K562 (cell line): ENCODE measurements around the gene NEUROD2. TPM values are rescaled to one million over a fixed set of nuclear protein-coding genes. Genes with fewer than 3 reads are reported as not detected.

Experiments
- ATAC-seq: fragments of 200-7000 bp; cut with Tn5 transposase; 3 replicates; pipeline ENCODE4 v1.9.1; 2020; ENCODE audit warnings: moderate library complexity
- BruUV-seq: library from RNA; stranded (reverse); fragments of 400-500 nt; replicated peaks from 2 replicates; lab custom pipeline; 2021; lab: Mats Ljungman, UMichigan
- CTCF ChIA-PET: fragments of 300-600 bp; formaldehyde crosslinking; extraction: SDS; loops from one replicate; lab custom pipeline; 2021; ENCODE audit warnings: low intra/inter-chr PET ratio; lab: Yijun Ruan, JAX
- POLR2A ChIA-PET: fragments of 300-600, 350-650 bp; sonication (Branson Sonifier 250); formaldehyde crosslinking; extraction: SDS; loops from one replicate; lab custom pipeline; 2021; ENCODE audit warnings: antibody characterized with exemption, inconsistent platforms; lab: Yijun Ruan, JAX
- DNase-seq, 4 experiments: peaks; one replicate each; pipeline versions ENCODE4 v3.0.0 to v3.0.0-alpha.2; 2011 to 2018; ENCODE audit warnings: low spot score in 3 of 4, mixed read lengths in 3 of 4; ENCODE audit errors: extremely low read depth in 1 of 4
- FAIRE-seq: peaks from 2 replicates; lab custom pipeline; 2011; peaks lifted over from hg19 to GRCh38; lab: Jason Lieb, UNC
- H2AFZ ChIP-seq: 2 replicates; pipeline ENCODE4 v1.6.0; 2011; ENCODE audit warnings: low read depth, low read length, control low read depth, inconsistent platforms
- H3K27ac ChIP-seq: fragments of 200-600 bp; 3 replicates; pipeline ENCODE4 v1.8.0; 2011; ENCODE audit warnings: low read depth, mild to moderate bottlenecking, control low read depth, inconsistent platforms, low read length, moderate library complexity, mixed read lengths; ENCODE audit errors: extremely low read depth
- H3K27me3 ChIP-seq, 2 experiments: fragments of 300-600 bp in 1 of 2; 2 replicates in 1 of 2; 3 replicates in 1 of 2; pipeline versions ENCODE4 v1.6.0 to v1.8.0; 2011; ENCODE audit warnings: inconsistent platforms in 2 of 2, low read length in 2 of 2, mild to moderate bottlenecking in 1 of 2, mixed read lengths in 1 of 2, moderate library complexity in 1 of 2; ENCODE audit not compliant: control insufficient read depth in 2 of 2, insufficient read depth in 2 of 2
- H3K36me3 ChIP-seq: fragments of 300-600 bp; 3 replicates; pipeline ENCODE4 v1.8.0; 2011; ENCODE audit warnings: mild to moderate bottlenecking, low read length, inconsistent platforms; ENCODE audit not compliant: control insufficient read depth, insufficient read depth
- H3K4me1 ChIP-seq, 2 experiments: fragments of 200-600 bp in 1 of 2; replicated peaks in 1 of 2; 2 replicates in 1 of 2; 3 replicates in 1 of 2; pipeline versions ENCODE4 v1.5.1 to v1.8.0; 2011; ENCODE audit warnings: inconsistent platforms in 2 of 2, low read length in 2 of 2, mild to moderate bottlenecking in 1 of 2, mixed read lengths in 1 of 2, moderate library complexity in 1 of 2; ENCODE audit not compliant: control insufficient read depth in 2 of 2, insufficient read depth in 2 of 2
- H3K4me2 ChIP-seq: 2 replicates; pipeline ENCODE4 v1.6.1; 2011; ENCODE audit warnings: low read length, control low read depth, inconsistent platforms, mixed read lengths; ENCODE audit not compliant: insufficient read depth
- H3K4me3 ChIP-seq: fragments of 200-600 bp; sonication (generic), shearing (Covaris generic); 2 replicates; pipeline ENCODE4 v1.5.1; 2016; ENCODE audit warnings: control low read depth, inconsistent platforms
- H3K79me2 ChIP-seq: fragments of 200-600 bp; 3 replicates; pipeline ENCODE4 v1.8.0; 2011; ENCODE audit warnings: low read length, inconsistent platforms; ENCODE audit not compliant: control insufficient read depth, insufficient read depth
- H3K9ac ChIP-seq, 2 experiments: 2 replicates each; pipeline versions ENCODE4 v1.6.0 to v1.6.1; 2011; ENCODE audit warnings: low read depth in 2 of 2, low read length in 2 of 2, control low read depth in 1 of 2, inconsistent platforms in 1 of 2, mild to moderate bottlenecking in 1 of 2, mixed read lengths in 1 of 2; ENCODE audit not compliant: insufficient read depth in 1 of 2
- H3K9me1 ChIP-seq: one replicate; pipeline ENCODE4 v1.6.0; 2011; ENCODE audit warnings: inconsistent platforms, mild to moderate bottlenecking, low read length, moderate library complexity; ENCODE audit not compliant: control insufficient read depth, insufficient read depth
- H3K9me3 ChIP-seq: replicated peaks from 2 replicates; pipeline ENCODE4 v1.5.1; 2011; ENCODE audit warnings: low read depth, low read length, inconsistent platforms; ENCODE audit not compliant: control insufficient read depth, insufficient read depth
- H4K20me1 ChIP-seq: replicated peaks from 2 replicates; pipeline ENCODE4 v1.6.1; 2011; ENCODE audit warnings: low read length, inconsistent platforms, mixed read lengths; ENCODE audit not compliant: control insufficient read depth, insufficient read depth
- BRD9 ChIP-seq: fragments of 450-650 bp; IDR thresholded peaks from 2 replicates; pipeline ENCODE4 v1.6.1; 2018; ENCODE audit warnings: low read depth; ENCODE audit not compliant: partially characterized antibody
- CEBPG ChIP-seq, 3 experiments: fragments of 200-800 bp in 1 of 3; sonication (Bioruptor generic) in 1 of 3; sonication (generic) in 1 of 3; formaldehyde crosslinking in 1 of 3; IDR thresholded peaks in 2 of 3; conservative IDR thresholded peaks in 1 of 3; 2 replicates each; pipeline versions ENCODE4 v1.6.1 to v1.8.0; 2016 to 2022; ENCODE audit warnings: missing compliant biosample characterization in 2 of 3, missing genetic modification characterization in 2 of 3, mild to moderate bottlenecking in 1 of 3, missing genetic modification reagents in 1 of 3
- EP300 ChIP-seq: IDR thresholded peaks from 2 replicates; pipeline ENCODE4 v1.6.1; 2012; ENCODE audit warnings: low read length, improper control_type of control experiment
- ERF ChIP-seq: fragments of 450-650 bp; formaldehyde crosslinking; IDR thresholded peaks from 2 replicates; pipeline ENCODE4 v1.4.0; 2020; ENCODE audit warnings: mild to moderate bottlenecking, mixed read lengths
- FOXO4 ChIP-seq: fragments of 450-650 bp; formaldehyde crosslinking; IDR thresholded peaks from 2 replicates; pipeline ENCODE4 v1.4.0; 2020; ENCODE audit warnings: mild to moderate bottlenecking, moderate library complexity
- HCFC1 ChIP-seq: IDR thresholded peaks from 2 replicates; pipeline ENCODE4 v1.6.1; 2012; ENCODE audit warnings: low read depth, low read length, improper control_type of control experiment
- HDAC6 ChIP-seq: IDR thresholded peaks from 2 replicates; pipeline ENCODE4 v1.6.1; 2012; ENCODE audit warnings: low read depth, mild to moderate bottlenecking, control low read depth, inconsistent platforms, low read length, moderate library complexity
- JUNB ChIP-seq: fragments of 450-650 bp; formaldehyde crosslinking; conservative IDR thresholded peaks from 2 replicates; pipeline ENCODE4 v1.4.0; 2020; ENCODE audit warnings: mild to moderate bottlenecking
- KAT2B ChIP-seq: IDR thresholded peaks from one replicate; pipeline ENCODE4 v1.6.1; 2012; ENCODE audit warnings: low read depth, mild to moderate bottlenecking, control low read depth, inconsistent platforms, low read length, moderate library complexity
- MAFG ChIP-seq: fragments of 450-650 bp; conservative IDR thresholded peaks from 2 replicates; pipeline ENCODE4 v1.6.1; 2016; ENCODE audit warnings: missing genetic modification characterization, missing compliant biosample characterization
- MAFK ChIP-seq: IDR thresholded peaks from 2 replicates; pipeline ENCODE4 v1.6.1; 2011; ENCODE audit warnings: low read length, improper control_type of control experiment
- PPARD ChIP-seq: fragments of 250-450 bp; sonication (Bioruptor Pico); IDR thresholded peaks from 2 replicates; pipeline ENCODE4 v1.8.0; 2022; ENCODE audit warnings: inconsistent platforms, mild to moderate bottlenecking, moderate library complexity
- RNF2 ChIP-seq: sonication (generic); IDR thresholded peaks from 2 replicates; pipeline ENCODE4 v1.6.1; 2016
- TBL1XR1 ChIP-seq, 2 experiments: IDR thresholded peaks; 2 replicates each; pipeline ENCODE4 v1.6.1; 2012; ENCODE audit warnings: improper control_type of control experiment in 2 of 2, low read length in 2 of 2, mild to moderate bottlenecking in 1 of 2
- TCF7 ChIP-seq: sonication (generic); IDR thresholded peaks from 2 replicates; pipeline ENCODE4 v1.6.1; 2016; ENCODE audit warnings: antibody characterized with exemption, borderline replicate concordance
- TCF7L2 ChIP-seq: fragments of 150-350 bp; IDR thresholded peaks from 2 replicates; pipeline ENCODE4 v1.6.1; 2016; ENCODE audit warnings: low read depth, mild to moderate bottlenecking, low read length, moderate library complexity
- ZEB2 ChIP-seq: fragments of 450-650 bp; IDR thresholded peaks from 2 replicates; pipeline ENCODE4 v1.6.1; 2016
- ZFP1 ChIP-seq: fragments of 450-650 bp; formaldehyde crosslinking; IDR thresholded peaks from 2 replicates; pipeline ENCODE4 v1.4.0; 2020; ENCODE audit warnings: mild to moderate bottlenecking, mixed read lengths
- ZNF12 ChIP-seq: sonication (generic); formaldehyde crosslinking; IDR thresholded peaks from 2 replicates; pipeline ENCODE4 v1.4.0; 2020; ENCODE audit warnings: mild to moderate bottlenecking, missing genetic modification reagents
- ZNF146 ChIP-seq: IDR thresholded peaks from one replicate; pipeline ENCODE4 v1.6.1; 2018; ENCODE audit warnings: missing compliant biosample characterization; ENCODE audit not compliant: unreplicated experiment
- ZNF561 ChIP-seq: fragments of 450-650 bp; formaldehyde crosslinking; conservative IDR thresholded peaks from 2 replicates; pipeline ENCODE4 v1.4.0; 2020; ENCODE audit warnings: mild to moderate bottlenecking, moderate library complexity
- WGBS: fragments of 100-300 bp; shearing (Covaris generic); methylation state at CpG from one replicate; pipeline ENCODE4 v1.1.6; 2016; ENCODE audit warnings: low coverage, mixed read lengths; ENCODE audit not compliant: insufficient coverage; ENCODE audit errors: missing lambda C conversion rate; 5-methylcytosine and 5-hydroxymethylcytosine counted together
- in situ Hi-C: fragments of 300-500 bp; cut with MboI; formaldehyde crosslinking; loops from 4 replicates; pipeline ENCODE4 v1.15.0; 2018; ENCODE audit warnings: inconsistent platforms, mixed read lengths
- intact Hi-C: fragments of 100-400 bp; cut with micrococcal nuclease; formaldehyde crosslinking; loops from 2 replicates; pipeline ENCODE4 v1.14.2; 2022
- polyA plus RNA-seq, 8 experiments: library from polyadenylated mRNA; depleted of rRNA in 4 of 8; stranded (reverse) in 5 of 8; unstranded in 3 of 8; fragments of >200 nt; fragmentation: Nextera tagmentation in 2 of 8; fragmentation: Illumina TruSeq in 1 of 8; extraction: Ambion mirVana in 2 of 8; extraction: Trizol in 1 of 8; gene quantifications; 2 replicates each; pipeline versions ENCODE4 v1.2.1 to v1.2.3, GENCODE V29; 2011 to 2014; ENCODE audit warnings: inconsistent platforms in 1 of 8, missing spikeins in 1 of 8
- total RNA-seq, 7 experiments: library from RNA; depleted of rRNA in 6 of 7; stranded (reverse); fragments of >200 nt in 6 of 7; fragmentation: Illumina TruSeq in 2 of 7; extraction: Trizol in 2 of 7; gene quantifications; 2 replicates each; pipeline versions ENCODE4 v1.2.1 to v1.2.3, GENCODE V29; 2011 to 2021; ENCODE audit warnings: low replicate concordance in 1 of 7

NEUROD2 gene
- total and polyA plus RNA-seq, 9 of the 15 experiments (the other 6 are each of a cell fraction or from before 2014, with no cell fraction given), result not detected

GRCh38 chr17:39651923-39652586 is 44.3 kb upstream of the NEUROD2 start (continued):
- no peak for TF ChIP-seq CEBPG (CRISPR knock-in tag; IDR thresholded peaks at IDR 0.05)
- no peak for TF ChIP-seq CEBPG (tag; conservative IDR thresholded peaks at IDR 0.05 in 1 of 2, IDR thresholded peaks at IDR 0.05 in 1 of 2)
- TF ChIP-seq ZNF12 (CRISPR knock-in tag), result no peak
- no peak for TF ChIP-seq JUNB (CRISPR knock-in tag)
- no peak for TF ChIP-seq ZNF146
- no peak for TF ChIP-seq ZNF561 (CRISPR knock-in tag)
- TF ChIP-seq, all 486 proteins: peak for 0

GRCh38 chr17:39650121-39650579 is 42.4 kb upstream of the NEUROD2 start:
- DNase-seq, result peak; percentile 78 to 95 (median 83)
- Histone ChIP-seq H3K4me3 (no peak overlapping the region), H3K4me2 (peak overlapping the region; percentile 62), H2AFZ (peak overlapping the region; percentile 34), H3K9me3 (no peaks in the 10 kb centered on the region), H3K36me3 (peaks cover 21% of the 10 kb centered on the region), H3K4me1 (peaks cover 59 to 67% of the 10 kb centered on the region in 2 experiments), H3K9me1 (no peaks in the 10 kb centered on the region), H3K9ac (peak overlapping the region; percentile 40 to 53; a peak in 3 of 4 replicates), H3K27me3 (no peaks in the 10 kb centered on the region), H4K20me1 (0 out of 2 replicates have a peak, but pooled peaks cover 4% of the 10 kb centered on the region), H3K27ac (peak overlapping the region; percentile 88), H3K79me2 (peaks cover 68% of the 10 kb centered on the region)
- in situ Hi-C loops (no loop called here), intact Hi-C loops (no loop called here)
- BruUV-seq, result no TSS peak
- ATAC-seq, result peak; percentile 88
- peak; percentile 98 for FAIRE-seq
- WGBS, result 3% methylated on average over 11 of the region's 11 CpGs
- ChIA-PET CTCF (no interaction called here), POLR2A (interaction anchor here (0.7 to 2.5 kb wide), 7 partner anchors 10 to 353 kb away, joined by 3 to 11 read pairs (median 5); partner anchors contain the start of genes PNMT and STARD3)
- TF ChIP-seq MAFK (peak; percentile 81), HDAC6 (no peak), EP300 (peak; percentile 59), KAT2B (no peak), FOXO4 (CRISPR knock-in tag) (no peak), MAFG (tag) (peak; percentile 92), RNF2 (peak; percentile 80), TBL1XR1 (IDR thresholded peaks at IDR 0.05; ENCODE audit: low read length in 2 of 2) (no peak), BRD9 (no peak), TCF7L2 (no peak), ZFP1 (CRISPR knock-in tag) (no peak), HCFC1 (no peak), PPARD (CRISPR knock-in tag) (no peak), ZNF12 (CRISPR knock-in tag) (no peak), ZEB2 (peak; percentile 92), ERF (no peak), TCF7 (no peak)
